Tibial nerve (tissue), 4 donors: ENCODE results near the gene PPT1.

ENCODE experiments used
- CTCF ChIP-seq, 5 experiments: fragments of 200-600 bp in 3 of 5; fragments of 450-650 bp in 2 of 5; sonication (generic) in 3 of 5; IDR thresholded peaks; one replicate each; pipeline ENCODE4 v1.5.1; 2016 to 2019; ENCODE audit warnings: antibody characterized with exemption in 5 of 5, mild to moderate bottlenecking in 3 of 5, moderate library complexity in 2 of 5
- EP300 ChIP-seq, 2 donors: sonication (generic); formaldehyde crosslinking; IDR thresholded peaks; one replicate each; pipeline ENCODE4 v1.6.1; 2017; ENCODE audit warnings: antibody characterized with exemption in 2 of 2, mild to moderate bottlenecking in 1 of 2

DNA sequence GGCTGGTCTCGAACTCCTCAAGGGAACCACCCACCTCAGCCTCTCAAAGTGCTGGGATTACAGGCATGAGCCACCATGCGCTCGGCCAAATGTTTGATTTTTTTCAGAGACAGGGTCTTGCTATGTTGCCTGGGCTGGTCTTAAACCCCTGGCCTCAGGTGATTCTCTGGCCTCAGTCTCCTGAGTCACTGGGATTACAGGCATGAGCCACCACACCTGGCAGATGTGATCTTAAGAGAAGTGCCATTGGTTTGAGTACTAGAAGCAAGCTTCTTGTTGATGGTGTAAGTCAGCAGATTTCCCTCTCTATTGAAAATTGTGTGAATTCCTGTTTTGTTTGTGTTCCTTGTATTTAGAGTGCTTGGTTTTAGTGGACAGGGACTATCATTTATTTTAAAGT lies 51.3 kb downstream of the PPT1 start:
- no peak for TF ChIP-seq CTCF (IDR thresholded peaks at IDR 0.05)
- no peak for TF ChIP-seq EP300 (IDR thresholded peaks at IDR 0.05)
